ENCODE measurements around the gene PPP2R5B. TPM values are rescaled to one million over a fixed set of nuclear protein-coding genes. Genes with fewer than 3 reads are reported as not detected.

PPP2R5B gene
- total and polyA plus RNA-seq, 9 of the 15 experiments (the other 6 are each of a cell fraction or from before 2014, with no cell fraction given), result 0.10 to 7.8 (median 3.3) TPM

DNA sequence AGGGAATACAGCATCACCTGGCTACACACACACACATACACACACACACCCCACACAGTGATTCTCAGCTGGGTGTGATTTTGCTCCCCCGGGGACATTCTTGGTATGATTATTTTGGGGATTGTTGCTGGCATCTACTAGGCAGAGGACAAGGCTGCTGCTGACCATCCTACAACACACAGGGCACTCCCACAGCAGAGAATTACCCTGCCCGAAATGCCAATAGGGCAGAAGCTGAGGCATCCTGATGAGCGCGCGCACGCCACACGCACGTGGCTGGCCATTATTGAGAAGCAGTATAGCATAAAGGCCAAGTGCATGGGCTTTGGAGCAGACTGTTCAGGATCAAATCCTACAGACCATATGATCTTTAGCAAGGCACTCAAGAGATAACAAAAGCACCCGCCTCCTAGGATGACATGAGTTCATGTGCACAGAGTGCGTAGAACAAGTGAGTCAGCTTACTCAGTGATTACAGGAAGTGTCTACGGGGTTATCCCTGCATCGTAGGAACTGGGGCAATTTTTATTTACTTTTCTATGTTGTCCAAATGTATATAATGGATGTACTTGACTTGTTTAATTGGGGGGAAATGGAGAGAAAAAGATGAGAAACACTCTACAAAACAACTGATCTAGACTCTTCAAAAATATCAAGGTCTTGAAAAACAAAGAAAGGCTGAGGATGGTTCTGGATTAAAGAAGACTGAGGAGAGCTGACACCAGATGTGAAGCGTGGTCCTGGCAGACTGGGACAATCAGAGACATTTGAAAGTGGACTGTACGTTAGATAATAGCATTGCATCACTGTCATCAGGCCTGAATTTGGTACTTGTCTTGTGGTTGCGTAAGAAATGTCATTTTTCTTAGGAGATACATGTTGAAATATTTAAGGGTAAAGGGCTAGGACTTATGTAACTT, 38.9 kb upstream of the PPP2R5B start (continued):
- TF ChIP-seq CHD7 (IDR thresholded peaks at IDR 0.05; ENCODE audit: low read depth, low read length) (no peak), ZNF431 (CRISPR knock-in tag; IDR thresholded peaks at IDR 0.05) (no peak), ZBTB11 (CRISPR knock-in tag; IDR thresholded peaks at IDR 0.05) (peak in 1 of 3 experiments; percentile 58; a peak in 1 of 6 replicates), U2AF1 (optimal IDR thresholded peaks at IDR 0.05; ENCODE audit: low read depth, low read length) (no peak), ZNF766 (CRISPR knock-in tag; conservative IDR thresholded peaks at IDR 0.05) (peak; percentile 71), SMARCA5 (IDR thresholded peaks at IDR 0.05) (no peak), ARID1B (IDR thresholded peaks at IDR 0.05) (peak; percentile 81), ETV6 (IDR thresholded peaks at IDR 0.05; ENCODE audit: borderline replicate concordance in 1 of 2, low read depth in 2 of 2, low read length in 1 of 2) (no peak), ETV6 (CRISPR knock-in tag; IDR thresholded peaks at IDR 0.05; ENCODE audit: borderline replicate concordance) (no peak), SLC30A9 (CRISPR knock-in tag; IDR thresholded peaks at IDR 0.05) (no peak)
